ENCODE results near the gene CFAP126. TPM values are rescaled to one million over a fixed set of nuclear protein-coding genes. Genes with fewer than 3 reads are reported as not detected.
A peak's percentile ranks its signal among the peaks of the same experiment; 100 is the strongest.

Gene CFAP126
- total and polyA plus RNA-seq, 2 of the 13 experiments (the other 11 are each of a cell fraction or from before 2014, with no cell fraction given), result not detected

DNA sequence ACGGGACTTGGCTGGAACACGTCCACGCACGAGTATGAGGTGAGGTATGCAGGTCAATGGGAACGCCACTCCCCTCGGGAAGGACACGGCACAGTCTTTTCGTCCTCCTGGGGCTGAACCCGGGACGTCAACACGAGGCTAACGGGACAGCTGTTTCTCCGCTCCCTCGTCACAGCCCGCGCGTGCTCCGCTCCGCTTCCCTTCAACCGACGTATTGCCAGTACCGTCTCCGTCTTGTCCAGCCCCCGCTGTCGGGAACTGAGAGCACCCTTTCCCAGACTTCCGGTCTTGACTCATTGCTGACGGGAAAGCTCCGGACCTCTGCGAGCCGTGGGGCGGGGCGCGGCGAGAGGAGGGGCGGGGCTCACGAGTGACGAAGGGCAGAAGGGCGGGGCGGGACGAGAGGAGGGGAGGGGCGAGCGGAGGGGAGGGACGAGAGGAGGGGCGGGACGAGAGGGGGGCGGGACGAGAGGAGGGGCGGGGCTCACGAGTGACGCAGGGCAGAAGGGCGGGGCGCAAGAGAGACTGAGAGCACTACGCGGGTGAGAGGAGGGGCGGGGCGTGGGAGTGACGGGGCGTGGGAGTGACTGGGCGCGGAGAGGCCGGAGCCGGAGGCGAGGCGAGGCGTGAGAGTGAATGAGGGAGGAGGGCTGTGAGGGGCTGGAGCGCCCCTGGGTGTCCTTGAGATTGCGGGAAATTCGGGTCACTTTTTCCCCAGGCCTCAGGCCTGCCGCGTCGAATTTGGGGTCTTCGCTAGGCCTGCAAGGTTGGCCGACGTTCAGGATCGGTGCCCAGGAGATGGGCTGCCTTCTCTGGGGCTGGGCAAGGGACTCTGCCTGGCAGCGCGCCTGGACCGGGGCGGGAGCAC, 22.2 kb upstream of the CFAP126 start (continued):
- TF ChIP-seq, protein P1, sequence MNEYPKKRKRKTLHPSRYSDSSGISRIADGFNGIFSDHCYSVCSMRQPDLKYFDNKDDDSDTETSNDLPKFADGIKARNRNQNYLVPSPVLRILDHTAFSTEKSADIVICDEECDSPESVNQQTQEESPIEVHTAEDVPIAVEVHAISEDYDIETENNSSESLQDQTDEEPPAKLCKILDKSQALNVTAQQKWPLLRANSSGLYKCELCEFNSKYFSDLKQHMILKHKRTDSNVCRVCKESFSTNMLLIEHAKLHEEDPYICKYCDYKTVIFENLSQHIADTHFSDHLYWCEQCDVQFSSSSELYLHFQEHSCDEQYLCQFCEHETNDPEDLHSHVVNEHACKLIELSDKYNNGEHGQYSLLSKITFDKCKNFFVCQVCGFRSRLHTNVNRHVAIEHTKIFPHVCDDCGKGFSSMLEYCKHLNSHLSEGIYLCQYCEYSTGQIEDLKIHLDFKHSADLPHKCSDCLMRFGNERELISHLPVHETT (CRISPR knock-in tag; conservative IDR thresholded peaks at IDR 0.05), result 0 out of 2 replicates have a peak, but pooled peaks have one; percentile 43
- TF ChIP-seq, protein P2, sequence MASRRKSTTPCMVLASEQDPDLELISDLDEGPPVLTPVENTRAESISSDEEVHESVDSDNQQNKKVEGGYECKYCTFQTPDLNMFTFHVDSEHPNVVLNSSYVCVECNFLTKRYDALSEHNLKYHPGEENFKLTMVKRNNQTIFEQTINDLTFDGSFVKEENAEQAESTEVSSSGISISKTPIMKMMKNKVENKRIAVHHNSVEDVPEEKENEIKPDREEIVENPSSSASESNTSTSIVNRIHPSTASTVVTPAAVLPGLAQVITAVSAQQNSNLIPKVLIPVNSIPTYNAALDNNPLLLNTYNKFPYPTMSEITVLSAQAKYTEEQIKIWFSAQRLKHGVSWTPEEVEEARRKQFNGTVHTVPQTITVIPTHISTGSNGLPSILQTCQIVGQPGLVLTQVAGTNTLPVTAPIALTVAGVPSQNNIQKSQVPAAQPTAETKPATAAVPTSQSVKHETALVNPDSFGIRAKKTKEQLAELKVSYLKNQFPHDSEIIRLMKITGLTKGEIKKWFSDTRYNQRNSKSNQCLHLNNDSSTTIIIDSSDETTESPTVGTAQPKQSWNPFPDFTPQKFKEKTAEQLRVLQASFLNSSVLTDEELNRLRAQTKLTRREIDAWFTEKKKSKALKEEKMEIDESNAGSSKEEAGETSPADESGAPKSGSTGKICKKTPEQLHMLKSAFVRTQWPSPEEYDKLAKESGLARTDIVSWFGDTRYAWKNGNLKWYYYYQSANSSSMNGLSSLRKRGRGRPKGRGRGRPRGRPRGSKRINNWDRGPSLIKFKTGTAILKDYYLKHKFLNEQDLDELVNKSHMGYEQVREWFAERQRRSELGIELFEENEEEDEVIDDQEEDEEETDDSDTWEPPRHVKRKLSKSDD (CRISPR knock-in tag; IDR thresholded peaks at IDR 0.05; ENCODE audit: low read depth), result peak; percentile 44; the same call in 1 of the 2 replicates
- TF ChIP-seq ZNF652 (CRISPR knock-in tag; IDR thresholded peaks at IDR 0.05; ENCODE audit: borderline replicate concordance, low read depth) (peak; percentile 50; the same call in 1 of the 2 replicates), MTA1 (CRISPR knock-in tag; IDR thresholded peaks at IDR 0.05; ENCODE audit: borderline replicate concordance) (no peak), GATA4 (IDR thresholded peaks at IDR 0.05; ENCODE audit: borderline replicate concordance, low read depth) (peak; percentile 59; the same call in 1 of the 2 replicates), MAZ (IDR thresholded peaks at IDR 0.05; ENCODE audit: borderline replicate concordance, low read depth, low read length) (peak; percentile 58; the same call in 1 of the 2 replicates), MAZ (CRISPR knock-in tag; IDR thresholded peaks at IDR 0.05; ENCODE audit: low read depth) (peak; percentile 76), ZNF605 (CRISPR knock-in tag; IDR thresholded peaks at IDR 0.05) (peak; percentile 66; the same call in 1 of the 2 replicates), POLR2G (IDR thresholded peaks at IDR 0.05; ENCODE audit: low read depth, low read length) (peak; percentile 93), ZNF124 (CRISPR knock-in tag; IDR thresholded peaks at IDR 0.05) (no peak), KMT2B (CRISPR knock-in tag; IDR thresholded peaks at IDR 0.05) (peak; percentile 56; the same call in 1 of the 2 replicates), ZFP90 (CRISPR knock-in tag; IDR thresholded peaks at IDR 0.05; ENCODE audit: borderline replicate concordance) (peak; percentile 61; the same call in 1 of the 2 replicates), MXD4 (CRISPR knock-in tag; IDR thresholded peaks at IDR 0.05) (peak; percentile 65), ZNF350 (CRISPR knock-in tag; IDR thresholded peaks at IDR 0.05; ENCODE audit: borderline replicate concordance, low read depth) (peak; percentile 72; the same call in 1 of the 2 replicates), TBL1XR1 (IDR thresholded peaks at IDR 0.05; ENCODE audit: borderline replicate concordance, low read length, partially characterized antibody) (peak; percentile 49)
- TF ChIP-seq, protein P3, sequence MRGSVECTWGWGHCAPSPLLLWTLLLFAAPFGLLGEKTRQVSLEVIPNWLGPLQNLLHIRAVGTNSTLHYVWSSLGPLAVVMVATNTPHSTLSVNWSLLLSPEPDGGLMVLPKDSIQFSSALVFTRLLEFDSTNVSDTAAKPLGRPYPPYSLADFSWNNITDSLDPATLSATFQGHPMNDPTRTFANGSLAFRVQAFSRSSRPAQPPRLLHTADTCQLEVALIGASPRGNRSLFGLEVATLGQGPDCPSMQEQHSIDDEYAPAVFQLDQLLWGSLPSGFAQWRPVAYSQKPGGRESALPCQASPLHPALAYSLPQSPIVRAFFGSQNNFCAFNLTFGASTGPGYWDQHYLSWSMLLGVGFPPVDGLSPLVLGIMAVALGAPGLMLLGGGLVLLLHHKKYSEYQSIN (CRISPR knock-in tag; IDR thresholded peaks at IDR 0.05; ENCODE audit: borderline replicate concordance), result no peak
- TF ChIP-seq, protein P4, sequence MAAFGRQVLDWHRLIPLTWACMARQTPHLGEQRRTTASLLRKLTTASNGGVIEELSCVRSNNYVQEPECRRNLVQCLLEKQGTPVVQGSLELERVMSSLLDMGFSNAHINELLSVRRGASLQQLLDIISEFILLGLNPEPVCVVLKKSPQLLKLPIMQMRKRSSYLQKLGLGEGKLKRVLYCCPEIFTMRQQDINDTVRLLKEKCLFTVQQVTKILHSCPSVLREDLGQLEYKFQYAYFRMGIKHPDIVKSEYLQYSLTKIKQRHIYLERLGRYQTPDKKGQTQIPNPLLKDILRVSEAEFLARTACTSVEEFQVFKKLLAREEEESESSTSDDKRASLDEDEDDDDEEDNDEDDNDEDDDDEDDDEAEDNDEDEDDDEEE (CRISPR knock-in tag; IDR thresholded peaks at IDR 0.05), result 0 out of 2 replicates have a peak, but pooled peaks have one; percentile 57
- TF ChIP-seq, protein P5, sequence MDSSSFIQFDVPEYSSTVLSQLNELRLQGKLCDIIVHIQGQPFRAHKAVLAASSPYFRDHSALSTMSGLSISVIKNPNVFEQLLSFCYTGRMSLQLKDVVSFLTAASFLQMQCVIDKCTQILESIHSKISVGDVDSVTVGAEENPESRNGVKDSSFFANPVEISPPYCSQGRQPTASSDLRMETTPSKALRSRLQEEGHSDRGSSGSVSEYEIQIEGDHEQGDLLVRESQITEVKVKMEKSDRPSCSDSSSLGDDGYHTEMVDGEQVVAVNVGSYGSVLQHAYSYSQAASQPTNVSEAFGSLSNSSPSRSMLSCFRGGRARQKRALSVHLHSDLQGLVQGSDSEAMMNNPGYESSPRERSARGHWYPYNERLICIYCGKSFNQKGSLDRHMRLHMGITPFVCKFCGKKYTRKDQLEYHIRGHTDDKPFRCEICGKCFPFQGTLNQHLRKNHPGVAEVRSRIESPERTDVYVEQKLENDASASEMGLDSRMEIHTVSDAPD (CRISPR knock-in tag; IDR thresholded peaks at IDR 0.05), result no peak

Data from HepG2 (cell line).